CD4-positive, alpha-beta T cell (primary cell): ENCODE measurements around the gene KCNG1. TPM values are rescaled to one million over a fixed set of nuclear protein-coding genes. Genes with fewer than 3 reads are reported as not detected.

ENCODE experiments used
- ATAC-seq: fragments of 200-7000 bp; cut with Tn5 transposase; one replicate; pipeline ENCODE4 v1.10.0; 2022; ENCODE audit warnings: mild to moderate bottlenecking; ENCODE audit not compliant: poor library complexity
- CTCF ChIA-PET: fragments of 350-600 bp; sonication (Branson Sonifier 250); formaldehyde crosslinking; loops from one replicate; lab custom pipeline; 2021; ENCODE audit warnings: antibody characterized with exemption, inconsistent platforms; lab: Charles Lee
- POLR2A ChIA-PET: fragments of 350-600 bp; sonication (Branson Sonifier 250); formaldehyde crosslinking; loops from one replicate; lab custom pipeline; 2021; ENCODE audit warnings: antibody characterized with exemption, inconsistent platforms; lab: Charles Lee
- DNase-seq, 14 experiments: peaks; one replicate each; pipeline ENCODE4 v3.0.0-alpha.2; 2013 to 2020; ENCODE audit warnings: mixed read lengths in 2 of 14
- H3K27ac ChIP-seq, 2 donors: one replicate each; pipeline versions ENCODE4 v1.5.1 to v1.7.0; 2013; ENCODE audit warnings: low read length in 2 of 2, low read depth in 1 of 2, mild to moderate bottlenecking in 1 of 2
- H3K27me3 ChIP-seq, 2 experiments: 1 replicate in 1 of 2; 2 replicates in 1 of 2; pipeline versions ENCODE4 v1.6.1 to v1.7.0; 2013; ENCODE audit warnings: low read length in 2 of 2, control low read depth in 1 of 2, mild to moderate bottlenecking in 1 of 2, moderate library complexity in 1 of 2; ENCODE audit not compliant: insufficient read depth in 2 of 2, control insufficient read depth in 1 of 2
- H3K36me3 ChIP-seq: one replicate; pipeline ENCODE4 v1.6.1; 2013; ENCODE audit warnings: low read length, control low read depth; ENCODE audit not compliant: insufficient read depth
- H3K4me1 ChIP-seq: one replicate; pipeline ENCODE4 v1.6.1; 2013; ENCODE audit warnings: low read length, control low read depth; ENCODE audit not compliant: insufficient read depth
- H3K4me3 ChIP-seq: one replicate; pipeline ENCODE4 v1.5.1; 2013; ENCODE audit warnings: mild to moderate bottlenecking, low read length, moderate library complexity
- H3K9me3 ChIP-seq, 2 experiments: 1 replicate in 1 of 2; 2 replicates in 1 of 2; pipeline versions ENCODE4 v1.6.1 to v1.7.0; 2013; ENCODE audit warnings: low read length in 2 of 2, mild to moderate bottlenecking in 2 of 2, control low read depth in 1 of 2, moderate library complexity in 1 of 2; ENCODE audit not compliant: control insufficient read depth in 1 of 2, insufficient read depth in 1 of 2
- H3K27ac Mint-ChIP-seq: one replicate; pipeline ENCODE4 v1.8.0; 2020; ENCODE audit warnings: mixed read lengths
- H3K27me3 Mint-ChIP-seq: one replicate; pipeline ENCODE4 v1.8.0; 2021; ENCODE audit warnings: mixed read lengths
- H3K36me3 Mint-ChIP-seq: one replicate; pipeline ENCODE4 v1.8.0; 2021; ENCODE audit warnings: low read depth, mixed read lengths
- H3K4me1 Mint-ChIP-seq: one replicate; pipeline ENCODE4 v1.8.0; 2021; ENCODE audit warnings: low read depth, mixed read lengths
- H3K4me3 Mint-ChIP-seq: one replicate; pipeline ENCODE4 v1.8.0; 2020; ENCODE audit warnings: mild to moderate bottlenecking, mixed read lengths
- H3K9me3 Mint-ChIP-seq: one replicate; pipeline ENCODE4 v1.8.0; 2020; ENCODE audit warnings: mixed read lengths
- intact Hi-C, 2 experiments: fragments of 100-400 bp; cut with DNase I in 1 of 2; cut with micrococcal nuclease in 1 of 2; formaldehyde crosslinking; loops; one replicate each; pipeline versions ENCODE4 v1.15.1 to v1.9.0; 2023 to 2025; cut with DNase I, micrococcal nuclease
- total RNA-seq, 174 experiments: library from RNA in 2 of 174; stranded (reverse) in 2 of 174; gene quantifications; one replicate each; pipeline ENCODE4 v1.2.3 and lab custom pipeline; 2021 to 2026
- TF ChIP-seq, protein P1 (sequence below): fragments of 200-600 bp; IDR thresholded peaks from one replicate; pipeline ENCODE4 v1.8.0; 2022; ENCODE audit warnings: antibody characterized with exemption, mild to moderate bottlenecking

Gene KCNG1
- total RNA-seq, 2 experiments from 2014 or later, result not detected

DNA sequence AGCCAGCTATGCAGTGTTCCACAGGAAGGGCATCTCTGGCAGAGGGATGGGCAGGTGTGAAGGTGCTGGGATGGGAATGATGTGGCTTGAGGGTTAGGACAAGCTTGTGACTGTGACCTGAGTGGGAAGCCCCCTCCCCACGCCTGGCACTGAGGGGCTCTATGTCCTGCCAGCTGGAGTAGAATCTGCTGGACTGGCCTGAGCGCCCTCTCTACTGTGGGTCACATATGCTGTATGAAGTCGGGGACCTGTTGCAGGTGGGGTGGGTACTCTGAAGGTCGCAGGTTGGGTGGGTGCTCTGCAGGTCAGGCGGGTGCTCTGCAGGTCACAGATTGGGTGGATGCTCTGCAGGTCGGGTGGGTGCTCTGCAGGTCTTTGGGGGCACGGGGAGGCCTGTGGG is 20.3 kb downstream of the KCNG1 start:
- DNase-seq (no peak), ATAC-seq (no peak)
- Histone ChIP-seq H3K4me1 (no peaks in the 10 kb centered on the region), H3K27ac (no peak overlapping the region), H3K36me3 (no peaks in the 10 kb centered on the region), H3K27me3 (peaks cover 6 to 8% of the 10 kb centered on the region in 2 experiments), H3K4me3 (no peak overlapping the region), H3K9me3 (no peaks in the 10 kb centered on the region)
- Mint-ChIP-seq H3K4me1 (no peaks in the 10 kb centered on the region), H3K9me3 (no peaks in the 10 kb centered on the region), H3K27me3 (peaks cover 37% of the 10 kb centered on the region), H3K36me3 (no peaks in the 10 kb centered on the region), H3K27ac (no peak overlapping the region), H3K4me3 (no peak overlapping the region)
- ChIA-PET CTCF (no interaction called here), POLR2A (no interaction called here)
- intact Hi-C loops, result no loop called here
- TF ChIP-seq, protein P1, sequence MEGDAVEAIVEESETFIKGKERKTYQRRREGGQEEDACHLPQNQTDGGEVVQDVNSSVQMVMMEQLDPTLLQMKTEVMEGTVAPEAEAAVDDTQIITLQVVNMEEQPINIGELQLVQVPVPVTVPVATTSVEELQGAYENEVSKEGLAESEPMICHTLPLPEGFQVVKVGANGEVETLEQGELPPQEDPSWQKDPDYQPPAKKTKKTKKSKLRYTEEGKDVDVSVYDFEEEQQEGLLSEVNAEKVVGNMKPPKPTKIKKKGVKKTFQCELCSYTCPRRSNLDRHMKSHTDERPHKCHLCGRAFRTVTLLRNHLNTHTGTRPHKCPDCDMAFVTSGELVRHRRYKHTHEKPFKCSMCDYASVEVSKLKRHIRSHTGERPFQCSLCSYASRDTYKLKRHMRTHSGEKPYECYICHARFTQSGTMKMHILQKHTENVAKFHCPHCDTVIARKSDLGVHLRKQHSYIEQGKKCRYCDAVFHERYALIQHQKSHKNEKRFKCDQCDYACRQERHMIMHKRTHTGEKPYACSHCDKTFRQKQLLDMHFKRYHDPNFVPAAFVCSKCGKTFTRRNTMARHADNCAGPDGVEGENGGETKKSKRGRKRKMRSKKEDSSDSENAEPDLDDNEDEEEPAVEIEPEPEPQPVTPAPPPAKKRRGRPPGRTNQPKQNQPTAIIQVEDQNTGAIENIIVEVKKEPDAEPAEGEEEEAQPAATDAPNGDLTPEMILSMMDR, result no peak

DNA sequence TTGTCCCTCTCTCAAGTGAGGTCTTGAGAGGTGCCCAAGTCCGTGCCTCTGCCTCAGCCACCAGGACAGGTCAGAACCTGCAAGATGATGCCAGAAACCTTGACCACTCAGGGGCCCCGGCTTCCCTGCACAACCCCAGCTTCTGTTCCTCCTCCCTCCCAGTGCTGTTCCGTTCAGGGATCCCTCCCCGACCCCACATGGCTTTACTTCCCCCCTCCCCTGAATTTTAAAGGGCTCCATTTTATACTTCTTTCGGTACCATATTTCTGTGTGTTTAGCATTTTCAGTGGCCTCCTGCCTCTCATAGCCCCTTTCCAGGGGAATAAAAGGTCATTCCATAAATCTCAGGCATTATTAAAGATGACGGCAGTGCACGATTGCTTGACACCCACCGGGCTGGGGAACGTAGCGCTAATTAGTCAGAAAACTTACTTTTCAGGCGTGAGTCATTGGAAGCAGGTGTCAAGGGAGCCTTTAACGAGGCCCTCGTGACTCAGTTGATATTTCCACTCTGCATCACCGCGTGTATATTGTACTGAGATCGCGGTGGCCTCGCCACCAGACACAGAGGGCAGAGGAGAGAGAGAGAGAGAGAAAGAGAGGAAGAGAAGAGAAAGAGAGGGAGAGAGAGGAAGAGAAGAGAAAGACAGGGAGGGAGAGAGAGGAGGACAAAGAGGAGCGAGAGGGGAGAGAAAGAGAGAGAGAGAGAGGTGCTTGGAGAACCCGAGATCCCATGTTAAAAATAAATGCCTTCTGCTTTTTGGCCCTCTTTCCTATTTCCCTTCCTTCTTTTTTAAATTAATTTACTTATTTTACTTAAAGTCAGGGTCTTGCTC is 21.3 kb downstream of the KCNG1 start:
- H3K9me3 Mint-ChIP-seq, result no peaks in the 10 kb centered on the region
- no peak overlapping the region for H3K4me3 Mint-ChIP-seq
- no peaks in the 10 kb centered on the region for H3K4me1 Mint-ChIP-seq
- ATAC-seq, result no peak
- Histone ChIP-seq H3K27me3 (peaks cover 6 to 10% of the 10 kb centered on the region in 2 experiments), H3K9me3 (no peaks in the 10 kb centered on the region), H3K4me1 (no peaks in the 10 kb centered on the region), H3K4me3 (no peak overlapping the region), H3K27ac (no peak overlapping the region), H3K36me3 (no peaks in the 10 kb centered on the region)
- no peak for DNase-seq
- TF ChIP-seq, protein P1, result no peak
- CTCF ChIA-PET, result no interaction called here
- POLR2A ChIA-PET, result no interaction called here
- peaks cover 43% of the 10 kb centered on the region for H3K27me3 Mint-ChIP-seq
- intact Hi-C loops, result no loop called here
- H3K36me3 Mint-ChIP-seq, result no peaks in the 10 kb centered on the region
- H3K27ac Mint-ChIP-seq, result no peak overlapping the region

- POLR2A ChIA-PET, result no interaction called here
- no peak overlapping the region for H3K27ac Mint-ChIP-seq
- CTCF ChIA-PET, result no interaction called here
Measured at GRCh38 chr20:50999355-50999754, 23.6 kb downstream of the KCNG1 start.

More at GRCh38 chr20:50999355-50999754, 23.6 kb downstream of the KCNG1 start:
- TF ChIP-seq, protein P1, result no peak
- Mint-ChIP-seq H3K9me3 (no peaks in the 10 kb centered on the region), H3K4me1 (no peaks in the 10 kb centered on the region), H3K4me3 (no peak overlapping the region), H3K27me3 (peaks cover 34% of the 10 kb centered on the region), H3K36me3 (no peaks in the 10 kb centered on the region)
- intact Hi-C loops, result no loop called here
- Histone ChIP-seq H3K9me3 (no peaks in the 10 kb centered on the region), H3K4me3 (no peak overlapping the region), H3K27ac (no peak overlapping the region), H3K36me3 (no peaks in the 10 kb centered on the region), H3K4me1 (no peaks in the 10 kb centered on the region), H3K27me3 (peaks cover 0 to 10% of the 10 kb centered on the region in 2 experiments)
- ATAC-seq, result no peak
- DNase-seq, result no peak
